Esophagus muscularis mucosa (tissue), 4 donors: ENCODE data around the gene INTS11. TPM values are rescaled to one million over a fixed set of nuclear protein-coding genes. Genes with fewer than 3 reads are reported as not detected.

Experiments
- DNase-seq: peaks from one replicate; pipeline ENCODE4 v3.0.0-alpha.2; 2017; ENCODE audit errors: extremely low spot score
- H3K27ac ChIP-seq, 4 donors: fragments of 200-600 bp; sonication (generic); replicated peaks in 1 of 4; 1 replicate in 3 of 4; 2 replicates in 1 of 4; pipeline ENCODE4 v1.5.1; 2016 to 2019; ENCODE audit warnings: mild to moderate bottlenecking in 1 of 4
- H3K27me3 ChIP-seq, 4 donors: fragments of 200-600 bp; sonication (generic); one replicate each; pipeline versions ENCODE4 v1.5.1 to v1.6.0; 2016 to 2019
- H3K36me3 ChIP-seq, 4 donors: fragments of 200-600 bp; sonication (generic); one replicate each; pipeline ENCODE4 v1.5.1; 2016 to 2019
- H3K4me1 ChIP-seq, 4 donors: fragments of 200-600 bp; sonication (generic); one replicate each; pipeline ENCODE4 v1.5.1; 2016 to 2019
- H3K4me3 ChIP-seq, 4 donors: fragments of 200-600 bp; sonication (generic); 1 replicate in 2 of 4; 2 replicates in 2 of 4; pipeline ENCODE4 v1.5.1; 2016 to 2019; ENCODE audit warnings: mild to moderate bottlenecking in 4 of 4, moderate library complexity in 1 of 4
- H3K9me3 ChIP-seq, 4 donors: fragments of 200-600 bp; sonication (generic); 1 replicate in 3 of 4; 2 replicates in 1 of 4; pipeline ENCODE4 v1.5.1; 2016 to 2019
- EP300 ChIP-seq: sonication (generic); formaldehyde crosslinking; IDR thresholded peaks from one replicate; pipeline ENCODE4 v1.6.1; 2017; ENCODE audit warnings: antibody characterized with exemption
- POLR2A ChIP-seq: fragments of 450-650 bp; IDR thresholded peaks from one replicate; pipeline ENCODE4 v1.6.1; 2017; ENCODE audit warnings: antibody characterized with exemption, moderate library complexity, mild to moderate bottlenecking, low read depth
- POLR2AphosphoS5 ChIP-seq, 2 donors: sonication (generic); formaldehyde crosslinking; IDR thresholded peaks; one replicate each; pipeline ENCODE4 v1.6.1; 2017; ENCODE audit warnings: antibody characterized with exemption in 2 of 2
- WGBS: methylation state at CpG from one replicate; pipeline ENCODE4 v1.1.5; 2018; 5-methylcytosine and 5-hydroxymethylcytosine counted together
- intact Hi-C: fragments of 100-400 bp; cut with DNase I; formaldehyde crosslinking; loops from one replicate; pipeline ENCODE4 v1.15.1; 2023
- total RNA-seq, 4 donors: library from RNA; depleted of rRNA; stranded (reverse); fragments of >200 nt; gene quantifications; one replicate each; pipeline versions ENCODE4 v1.1.0 to v1.2.1, GENCODE V29; 2016
- TF ChIP-seq, protein P1 (sequence below), 3 experiments: fragments of 200-600 bp in 2 of 3; fragments of 450-650 bp in 1 of 3; sonication (generic) in 2 of 3; IDR thresholded peaks; one replicate each; pipeline ENCODE4 v1.5.1; 2017 to 2019; ENCODE audit warnings: antibody characterized with exemption in 3 of 3, mild to moderate bottlenecking in 2 of 3, moderate library complexity in 1 of 3

Gene INTS11
- total RNA-seq, 4 donors from 2014 or later: 75.9 to 121 (median 87.8) TPM

GRCh38 chr1:1361233-1361981 is 36.9 kb upstream of the INTS11 start:
- TF ChIP-seq, protein P1, sequence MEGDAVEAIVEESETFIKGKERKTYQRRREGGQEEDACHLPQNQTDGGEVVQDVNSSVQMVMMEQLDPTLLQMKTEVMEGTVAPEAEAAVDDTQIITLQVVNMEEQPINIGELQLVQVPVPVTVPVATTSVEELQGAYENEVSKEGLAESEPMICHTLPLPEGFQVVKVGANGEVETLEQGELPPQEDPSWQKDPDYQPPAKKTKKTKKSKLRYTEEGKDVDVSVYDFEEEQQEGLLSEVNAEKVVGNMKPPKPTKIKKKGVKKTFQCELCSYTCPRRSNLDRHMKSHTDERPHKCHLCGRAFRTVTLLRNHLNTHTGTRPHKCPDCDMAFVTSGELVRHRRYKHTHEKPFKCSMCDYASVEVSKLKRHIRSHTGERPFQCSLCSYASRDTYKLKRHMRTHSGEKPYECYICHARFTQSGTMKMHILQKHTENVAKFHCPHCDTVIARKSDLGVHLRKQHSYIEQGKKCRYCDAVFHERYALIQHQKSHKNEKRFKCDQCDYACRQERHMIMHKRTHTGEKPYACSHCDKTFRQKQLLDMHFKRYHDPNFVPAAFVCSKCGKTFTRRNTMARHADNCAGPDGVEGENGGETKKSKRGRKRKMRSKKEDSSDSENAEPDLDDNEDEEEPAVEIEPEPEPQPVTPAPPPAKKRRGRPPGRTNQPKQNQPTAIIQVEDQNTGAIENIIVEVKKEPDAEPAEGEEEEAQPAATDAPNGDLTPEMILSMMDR (IDR thresholded peaks at IDR 0.05): no peak
- TF ChIP-seq POLR2AphosphoS5 (IDR thresholded peaks at IDR 0.05): no peak
- no peak for TF ChIP-seq EP300
- TF ChIP-seq POLR2A: no peak
- no peaks in the 10 kb centered on the region for H3K36me3 ChIP-seq
- H3K4me3 ChIP-seq: no peak overlapping the region
- intact Hi-C loops: no loop called here
- H3K27ac ChIP-seq: peak overlapping the region; percentile 39 to 84 (median 69)
- DNase-seq: no peak
- H3K9me3 ChIP-seq: no peaks in the 10 kb centered on the region
- WGBS: 70% methylated on average over 25 of the region's 35 CpGs
- peaks cover 11 to 60% (median 55%) of the 10 kb centered on the region in 4 donors for H3K4me1 ChIP-seq
- peaks cover 0 to 36% (median 5%) of the 10 kb centered on the region in 4 donors for H3K27me3 ChIP-seq

DNA sequence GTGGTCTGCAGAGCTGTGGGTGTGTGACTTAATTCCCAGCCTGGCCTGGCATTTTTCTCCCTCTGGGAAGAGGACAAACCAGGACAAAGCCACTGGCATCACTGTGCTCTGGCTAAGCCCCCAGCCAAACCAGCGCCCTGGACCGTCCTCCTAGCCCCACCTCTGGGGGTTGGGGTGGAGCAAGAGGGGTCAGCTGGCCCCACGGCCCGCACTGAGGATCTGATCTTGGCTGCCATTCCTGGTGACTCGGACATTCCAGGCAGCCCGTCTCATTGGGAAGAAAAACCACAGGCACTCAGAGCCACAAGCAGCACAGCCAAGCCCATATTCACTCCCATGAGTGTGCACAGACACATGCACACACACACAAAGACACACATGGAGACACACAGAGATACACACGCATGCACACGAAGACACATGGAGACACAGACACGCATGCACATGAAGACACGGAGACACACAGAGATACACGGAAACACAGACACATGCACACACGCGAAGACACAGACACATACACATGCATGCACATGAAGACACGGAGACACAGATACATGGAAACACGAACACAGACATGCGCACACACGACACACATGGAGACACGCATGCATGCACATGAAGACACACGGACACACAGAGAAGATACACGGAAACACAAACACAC is 36.2 kb upstream of the INTS11 start:
- peaks cover 0 to 44% (median 7%) of the 10 kb centered on the region in 4 donors for H3K27me3 ChIP-seq
- no peaks in the 10 kb centered on the region for H3K9me3 ChIP-seq
- H3K27ac ChIP-seq: peak overlapping the region; percentile 81 to 88 (median 84)
- WGBS: 71% methylated on average over 18 of the region's 20 CpGs
- H3K4me3 ChIP-seq: no peak overlapping the region
- H3K36me3 ChIP-seq: no peaks in the 10 kb centered on the region
- peaks cover 12 to 68% (median 63%) of the 10 kb centered on the region in 4 donors for H3K4me1 ChIP-seq
- peak; percentile 34 to 45 for TF ChIP-seq POLR2AphosphoS5 (IDR thresholded peaks at IDR 0.05)
- TF ChIP-seq, protein P1 (IDR thresholded peaks at IDR 0.05): no peak
- intact Hi-C loops: no loop called here
- DNase-seq: no peak

DNA sequence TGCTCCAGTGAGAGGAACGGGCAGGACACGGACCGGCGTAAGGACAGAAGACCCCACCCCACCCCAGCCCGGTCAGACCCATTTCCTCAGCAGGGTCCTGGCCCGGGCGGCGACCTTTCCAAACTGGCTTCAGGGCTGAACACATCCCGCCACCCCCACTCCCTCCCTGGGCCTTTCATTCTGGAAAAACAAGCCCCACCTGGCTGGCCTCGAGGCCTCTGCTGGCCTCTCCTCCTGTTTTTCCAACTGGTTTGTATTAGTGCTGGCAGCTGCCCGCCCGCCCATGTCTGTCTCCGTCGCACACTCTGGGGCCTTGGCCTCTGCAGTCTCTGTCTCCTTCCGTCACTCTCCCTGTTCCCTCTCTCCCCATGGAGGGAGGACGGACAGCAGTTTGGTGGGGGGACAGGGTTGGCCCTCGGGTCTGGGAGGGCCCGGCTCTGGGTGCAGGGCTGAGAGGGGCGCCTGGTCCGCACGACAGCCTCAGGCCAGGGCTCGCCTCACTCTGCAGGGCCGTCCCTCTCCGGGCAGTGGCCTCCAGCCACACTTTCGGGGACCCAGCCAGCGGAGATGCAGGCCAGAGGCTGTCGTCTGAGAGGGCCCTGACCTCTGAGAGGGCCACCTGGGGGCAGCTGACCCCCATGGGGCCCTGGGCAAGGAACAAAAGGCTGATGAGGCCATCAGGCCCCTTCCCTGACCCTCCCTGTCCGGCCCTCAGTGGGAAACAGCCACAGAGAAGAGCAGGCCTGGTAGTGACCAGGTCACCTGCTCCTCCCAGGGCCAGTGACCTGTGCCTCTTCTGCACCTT is 35.4 kb upstream of the INTS11 start:
- H3K27me3 ChIP-seq: peaks cover 0 to 52% (median 11%) of the 10 kb centered on the region in 4 donors

GRCh38 chr1:1359308-1359663 is 34.8 kb upstream of the INTS11 start:
- intact Hi-C loops: no loop called here
- peak overlapping the region; percentile 81 to 88 (median 84) for H3K27ac ChIP-seq
- no peaks in the 10 kb centered on the region for H3K9me3 ChIP-seq
- 69% methylated on average over 6 of the region's 6 CpGs for WGBS
- H3K36me3 ChIP-seq: peaks cover 0 to 8% (median 3%) of the 10 kb centered on the region in 4 donors
- peak overlapping the region in 1 of 4 donors; percentile 69 for H3K4me3 ChIP-seq
- no peak for DNase-seq
- peaks cover 0 to 58% (median 16%) of the 10 kb centered on the region in 4 donors for H3K27me3 ChIP-seq
- H3K4me1 ChIP-seq: peaks cover 26 to 81% (median 77%) of the 10 kb centered on the region in 4 donors
- TF ChIP-seq POLR2A: no peak
- no peak for TF ChIP-seq POLR2AphosphoS5 (IDR thresholded peaks at IDR 0.05)
- TF ChIP-seq EP300: no peak
- TF ChIP-seq, protein P1 (IDR thresholded peaks at IDR 0.05): no peak

More for the DNA sequence above, 35.4 kb upstream of the INTS11 start:
- no peak for DNase-seq
- peak overlapping the region; percentile 81 to 88 (median 84) for H3K27ac ChIP-seq
- peaks cover 0 to 2% (median 0%) of the 10 kb centered on the region in 4 donors for H3K36me3 ChIP-seq
- no peak overlapping the region for H3K4me3 ChIP-seq
- intact Hi-C loops: no loop called here
- no peak for TF ChIP-seq POLR2A
- TF ChIP-seq POLR2AphosphoS5 (IDR thresholded peaks at IDR 0.05): peak in 1 of 2 donors; percentile 14
- TF ChIP-seq EP300: no peak
- TF ChIP-seq, protein P1 (IDR thresholded peaks at IDR 0.05): no peak
- H3K9me3 ChIP-seq: no peaks in the 10 kb centered on the region
- 52% methylated on average over 16 of the region's 28 CpGs for WGBS
- peaks cover 20 to 75% (median 71%) of the 10 kb centered on the region in 4 donors for H3K4me1 ChIP-seq
